Cortex of kidney (tissue), 1 donor: ENCODE measurements around the gene TSHZ2.
"Not testable (repeated sequence)": the region's sequence is repeated elsewhere in the genome, so short reads cannot be mapped to it uniquely, and the experiment has no call there.

ENCODE experiments used
- DNase-seq: peaks from one replicate; lab custom pipeline; 2025; lab: John Stamatoyannopoulos, UW

TSHZ2 gene

DNA sequence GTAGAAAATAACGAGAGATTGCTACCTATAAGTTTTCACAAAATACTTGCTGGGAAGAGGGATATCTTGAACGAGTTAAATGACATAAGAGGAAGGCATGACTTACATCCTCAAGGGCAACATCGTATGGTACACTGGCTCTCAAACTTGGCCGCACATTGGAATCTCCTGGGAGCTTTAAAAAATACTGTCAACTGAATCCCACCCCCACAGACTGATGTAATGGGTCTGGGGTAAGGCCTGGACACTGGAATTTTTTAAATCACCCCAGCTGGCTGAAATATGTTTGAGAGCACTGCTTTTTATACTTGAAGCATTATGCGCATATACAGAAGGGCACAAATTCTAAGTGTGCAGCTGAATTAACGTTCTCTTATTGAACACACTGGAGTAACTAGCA, 8.0 kb upstream of the TSHZ2 start:
- DNase-seq: no peak

DNA sequence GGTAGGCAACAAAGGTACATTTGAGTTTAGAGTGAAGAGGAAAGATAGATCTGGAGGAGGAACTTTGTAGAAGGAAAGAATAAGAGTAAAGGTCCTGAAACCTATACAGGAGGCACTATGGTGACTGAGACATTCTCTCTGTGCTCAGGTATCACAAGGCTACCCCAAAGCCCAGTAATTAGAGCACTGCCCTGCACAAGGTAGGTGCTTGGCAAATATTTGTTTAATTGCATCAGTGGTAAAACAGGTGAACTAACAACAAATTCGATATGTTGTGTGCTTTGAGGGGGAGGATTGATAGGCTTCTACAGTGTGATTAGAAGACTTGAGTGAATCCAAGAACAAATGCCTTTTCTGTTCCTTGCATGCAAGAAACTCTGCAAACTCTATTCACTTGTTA, 6.8 kb upstream of the TSHZ2 start:
- no peak for DNase-seq

DNA sequence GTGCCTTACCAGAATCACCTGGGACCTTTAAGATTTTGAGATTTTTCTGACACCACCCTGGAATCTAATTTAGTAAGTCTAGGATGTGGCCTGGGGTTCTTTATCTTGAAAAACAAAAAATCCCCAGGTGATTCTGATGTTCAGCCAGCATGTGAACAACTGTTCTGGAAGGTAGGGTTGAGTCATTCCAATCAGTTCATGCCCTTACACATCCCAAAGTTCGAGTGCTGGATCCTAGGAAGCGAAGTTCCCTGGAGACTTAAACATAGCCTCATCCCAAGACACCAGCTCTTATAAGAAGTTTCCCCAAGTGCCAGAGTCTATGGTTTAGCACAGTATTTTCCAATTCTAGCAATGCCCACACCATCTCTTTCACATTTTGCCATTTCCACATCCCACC, 6.3 kb upstream of the TSHZ2 start:
- DNase-seq: no peak

DNA sequence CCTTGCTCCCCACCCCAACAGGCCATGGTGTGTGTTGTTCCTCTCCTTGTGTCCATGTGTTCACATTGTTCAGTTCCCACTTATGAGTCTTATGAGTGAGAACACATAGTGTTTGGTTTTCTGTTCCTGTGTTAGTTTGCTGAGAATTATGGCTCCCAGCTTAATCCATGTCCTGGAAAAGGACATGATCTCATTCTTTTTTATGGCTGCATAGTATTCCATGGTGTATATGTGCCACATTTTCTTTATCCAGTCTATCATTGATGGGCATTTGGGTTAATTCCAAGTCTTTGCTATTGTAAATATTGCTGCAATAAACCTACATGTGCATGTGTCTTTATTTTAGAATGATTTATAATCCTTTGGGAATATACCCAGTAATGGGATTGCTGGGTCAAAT, 5.6 kb upstream of the TSHZ2 start:
- DNase-seq: not testable (repeated sequence)

DNA sequence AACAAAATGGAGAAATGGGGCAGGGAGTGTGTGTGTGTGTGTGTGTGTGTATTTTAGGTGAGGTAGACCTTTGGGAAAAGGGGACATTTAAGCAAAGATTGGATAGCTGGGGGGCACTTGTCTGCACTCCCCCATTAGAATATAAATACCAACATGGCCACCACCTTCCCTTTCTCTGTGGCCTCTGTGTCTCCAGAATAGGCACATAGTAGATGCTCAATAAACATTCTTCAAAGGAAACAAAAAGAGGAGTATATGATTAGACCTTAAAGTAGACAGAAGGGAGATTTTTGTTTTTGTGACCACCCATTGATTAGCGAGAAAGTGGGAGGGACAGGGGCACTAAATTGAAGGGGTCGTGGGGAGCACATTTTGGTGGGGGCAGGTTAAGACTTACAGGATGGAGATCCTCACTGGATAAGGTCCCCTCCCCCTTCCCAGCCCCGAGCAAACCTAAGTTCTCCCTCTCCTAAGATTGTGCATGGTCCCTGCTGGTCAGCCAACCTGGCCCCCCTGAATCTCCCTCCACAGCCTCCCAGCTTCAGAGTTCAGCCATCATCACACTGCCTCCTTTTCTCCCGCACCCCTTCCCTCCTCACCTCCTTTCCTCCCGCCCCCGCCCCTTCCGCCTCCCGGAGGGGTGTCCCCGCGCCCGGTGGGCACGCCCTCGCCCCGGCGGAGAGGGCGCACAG, 514 bp upstream of the TSHZ2 start:
- DNase-seq: no peak

DNA sequence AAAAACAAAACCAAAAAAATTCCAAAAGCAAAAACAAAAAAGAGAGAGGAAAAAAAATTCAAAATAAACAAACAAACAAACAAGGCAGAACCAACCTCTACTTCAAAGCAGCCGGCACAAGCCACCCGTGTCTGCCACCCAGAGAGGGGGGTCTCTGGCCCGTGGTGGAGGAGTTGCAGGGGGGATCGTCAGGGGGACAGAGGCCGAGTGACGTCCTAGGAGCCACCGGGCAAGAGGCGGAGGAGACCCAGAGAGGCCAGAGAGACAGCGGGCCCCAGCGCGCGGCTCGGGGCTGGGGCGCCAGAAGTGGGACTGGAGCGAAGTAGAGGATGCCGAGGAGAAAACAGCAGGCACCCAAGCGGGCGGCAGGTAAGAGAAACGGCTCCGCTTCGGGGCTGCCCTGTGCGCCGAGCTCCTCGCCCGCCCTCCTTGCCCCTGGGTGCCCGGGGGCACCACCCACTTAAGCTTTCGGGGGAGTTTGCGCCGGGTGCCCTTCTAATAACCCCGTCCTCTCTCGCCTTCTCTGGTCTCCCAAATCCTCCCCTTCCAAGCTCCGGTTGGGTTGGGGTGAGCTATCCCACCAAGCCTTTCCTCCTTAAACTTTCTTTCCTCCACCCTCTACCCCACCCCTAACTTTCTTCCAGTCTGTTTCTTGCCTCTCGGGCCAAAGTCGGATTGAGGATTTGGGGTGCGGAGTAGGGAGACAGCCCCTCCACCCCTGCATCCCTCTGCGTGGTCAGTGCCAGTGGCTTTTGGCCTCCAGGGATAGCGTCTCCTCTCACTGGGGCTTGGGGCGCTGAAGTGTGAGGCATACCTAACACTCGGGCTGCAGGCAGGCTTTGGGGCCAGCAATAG, 1.0 kb downstream of the TSHZ2 start:
- DNase-seq: no peak

DNA sequence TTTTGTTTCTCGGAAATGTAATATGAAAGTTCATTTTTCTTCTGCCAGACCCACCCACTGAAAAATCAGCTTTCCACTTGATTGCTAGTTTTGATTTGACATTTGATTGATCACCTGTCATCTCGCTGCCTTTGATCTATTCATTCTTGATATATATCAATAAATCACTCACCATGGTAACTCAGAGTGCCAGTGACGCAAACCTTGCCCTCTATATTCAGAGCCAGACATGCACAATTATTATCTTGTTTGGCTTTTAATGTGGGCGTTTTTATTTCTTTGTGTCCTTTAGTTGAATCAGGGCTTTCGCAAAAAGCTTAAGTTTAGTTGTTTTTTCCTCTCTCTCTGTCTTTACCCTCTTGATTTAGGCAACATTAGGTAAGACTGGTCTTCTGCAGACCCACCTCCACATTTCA, 2.0 kb downstream of the TSHZ2 start:
- DNase-seq: no peak

DNA sequence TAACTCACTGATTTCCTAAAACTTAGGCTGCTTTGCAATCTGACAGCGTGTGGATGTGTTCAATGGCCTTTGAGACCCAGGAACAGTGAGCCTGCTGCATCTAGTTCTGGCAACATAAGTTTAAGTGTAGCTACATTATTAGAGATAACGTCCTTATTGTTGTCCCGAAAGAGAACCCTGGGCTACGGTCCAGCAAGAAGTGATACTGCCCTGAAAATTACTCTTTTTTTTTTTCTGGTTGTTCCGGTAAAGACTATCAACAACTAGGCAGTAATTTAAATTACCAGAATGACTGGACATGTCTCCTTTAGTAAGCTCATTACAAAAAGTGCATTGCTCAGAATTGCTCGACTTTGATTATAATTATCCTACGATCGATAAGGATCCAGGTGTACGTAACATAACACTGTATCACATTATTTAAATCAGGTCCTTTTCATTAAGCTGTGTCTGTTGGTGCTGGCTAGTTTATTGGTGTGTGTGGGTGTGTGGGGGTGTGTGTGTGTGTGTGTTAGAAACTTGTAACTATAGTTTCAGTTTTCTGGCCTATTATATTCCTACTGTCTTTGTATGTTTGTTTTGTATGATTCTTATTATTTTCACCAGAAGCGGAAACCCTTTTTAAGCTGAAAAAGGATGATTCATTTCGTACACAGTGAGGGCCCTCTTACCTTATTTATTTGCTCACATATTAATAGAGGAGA, 3.0 kb downstream of the TSHZ2 start:
- no peak for DNase-seq

DNA sequence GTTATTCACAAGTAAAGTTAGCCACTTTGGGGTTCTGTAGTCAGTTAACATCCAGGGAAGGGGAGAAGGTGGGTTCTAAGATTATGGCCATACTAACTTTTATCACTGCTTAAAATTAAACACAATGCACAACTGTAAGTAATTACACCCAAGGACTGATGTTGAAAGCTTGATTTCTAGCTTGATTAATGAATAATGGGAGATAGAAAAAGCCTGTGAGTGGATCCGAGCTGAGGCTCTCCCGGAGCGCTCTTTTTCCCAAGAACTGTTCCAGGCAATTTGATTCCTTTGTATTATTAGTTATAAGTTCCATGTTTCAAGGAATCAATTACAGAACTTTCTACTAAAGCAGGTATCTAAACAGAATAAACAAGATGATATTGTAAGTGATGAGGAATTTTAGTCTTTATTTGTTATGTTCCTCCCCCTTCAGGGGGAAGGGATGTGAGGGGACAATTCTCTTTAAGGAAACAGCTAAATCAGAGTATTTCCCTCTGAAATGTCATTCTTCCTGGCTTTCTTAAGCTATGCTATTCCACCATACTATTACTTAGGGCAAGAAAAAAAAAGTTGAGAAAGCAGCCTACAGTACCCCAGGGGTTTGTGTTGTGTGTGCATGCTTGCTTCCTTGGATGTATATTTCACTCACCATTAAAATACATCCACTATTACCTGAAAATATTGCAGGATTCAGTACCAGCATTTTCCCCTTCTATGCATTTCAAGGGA, 3.8 kb downstream of the TSHZ2 start:
- DNase-seq: no peak

DNA sequence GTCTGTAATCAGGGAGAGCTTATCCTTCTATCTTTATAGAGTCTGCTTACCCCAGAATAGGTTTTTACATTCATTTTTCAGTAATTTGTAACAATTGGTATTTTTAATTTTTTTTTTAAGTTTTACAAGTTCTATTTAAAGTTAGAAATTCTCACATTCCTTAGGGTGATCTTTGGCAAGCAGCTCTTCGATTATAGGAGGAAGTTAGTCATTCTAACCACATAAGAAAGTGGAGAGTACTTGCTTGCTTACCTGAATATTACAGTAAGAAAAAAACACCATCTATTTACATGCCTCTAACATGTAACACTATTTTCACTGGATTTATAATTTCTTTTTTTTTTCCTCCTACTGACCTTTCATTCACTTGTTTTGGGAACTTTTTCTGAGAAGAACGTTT, 6.7 kb downstream of the TSHZ2 start:
- no peak for DNase-seq

DNA sequence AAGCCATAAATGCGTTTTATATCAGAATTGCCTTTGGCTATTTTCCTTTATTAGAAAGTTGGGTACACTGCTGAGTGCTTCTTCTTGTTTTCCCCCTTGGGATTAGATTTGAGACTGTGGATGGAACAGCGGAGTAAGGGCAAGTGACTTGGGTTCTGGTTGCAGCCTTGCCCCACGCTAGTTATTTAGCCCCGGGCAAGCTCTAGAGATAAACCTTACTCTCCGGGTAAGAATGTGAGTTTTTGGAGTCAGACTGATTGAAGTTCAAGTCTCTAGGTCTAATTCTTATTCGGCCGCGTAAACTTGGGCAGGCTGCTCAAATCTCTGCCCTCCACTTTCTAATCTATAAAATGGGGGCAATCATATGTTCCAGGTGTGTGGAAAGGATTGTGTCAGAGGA, 8.9 kb downstream of the TSHZ2 start:
- DNase-seq: no peak

DNA sequence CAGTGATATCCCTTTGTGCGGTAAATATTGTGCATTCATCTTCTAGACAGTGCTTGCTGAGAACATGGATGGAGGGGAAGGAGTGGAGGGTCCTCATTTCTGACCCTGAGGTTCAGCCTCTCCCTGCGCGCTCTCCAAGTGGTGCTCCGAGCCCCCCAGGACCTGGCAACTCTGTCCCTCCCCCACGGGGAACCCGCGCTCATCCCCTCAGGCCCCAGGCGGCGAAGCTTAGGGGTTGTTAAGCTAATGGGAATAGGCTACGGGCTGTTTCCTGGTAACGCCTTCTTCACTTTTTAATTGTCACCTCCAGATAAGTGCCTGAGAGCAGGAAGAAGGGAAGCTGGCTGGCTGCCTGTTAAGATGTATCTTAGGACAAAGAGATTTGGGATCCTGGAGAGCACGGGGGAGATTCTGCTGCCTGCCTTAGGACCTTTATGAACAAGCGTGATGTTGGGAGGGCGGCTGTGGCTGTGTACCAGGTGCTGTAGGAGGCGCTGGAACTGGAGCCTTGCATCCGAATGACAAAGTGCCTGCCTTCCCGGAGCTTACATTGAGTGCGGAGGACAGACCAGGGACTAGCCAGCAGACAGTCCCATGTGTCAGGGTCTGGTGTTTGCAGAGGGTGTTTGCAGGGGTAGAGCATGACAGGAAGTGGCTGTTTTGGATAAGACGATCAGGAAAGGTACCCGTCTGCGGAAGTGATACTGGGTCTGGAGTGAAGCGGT, 11.7 kb downstream of the TSHZ2 start:
- no peak for DNase-seq

DNA sequence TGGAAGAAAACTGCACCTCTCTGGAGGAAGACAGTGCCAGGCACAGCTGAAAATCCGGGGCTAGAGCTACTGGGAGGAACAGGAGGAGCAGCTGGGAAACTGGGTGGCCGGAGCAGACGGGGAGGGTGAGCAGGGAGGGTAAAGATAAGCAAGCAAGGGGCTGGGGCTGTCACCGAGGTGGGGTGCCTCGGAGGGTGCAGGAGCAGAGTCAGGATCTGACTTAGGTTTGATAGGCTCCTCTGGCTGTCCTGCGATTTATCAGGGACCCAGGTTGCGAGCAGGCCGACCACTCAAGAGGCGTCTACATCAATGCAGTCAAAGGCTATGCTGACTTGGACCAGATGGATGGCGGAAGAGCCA, 12.3 kb downstream of the TSHZ2 start:
- DNase-seq: no peak

DNA sequence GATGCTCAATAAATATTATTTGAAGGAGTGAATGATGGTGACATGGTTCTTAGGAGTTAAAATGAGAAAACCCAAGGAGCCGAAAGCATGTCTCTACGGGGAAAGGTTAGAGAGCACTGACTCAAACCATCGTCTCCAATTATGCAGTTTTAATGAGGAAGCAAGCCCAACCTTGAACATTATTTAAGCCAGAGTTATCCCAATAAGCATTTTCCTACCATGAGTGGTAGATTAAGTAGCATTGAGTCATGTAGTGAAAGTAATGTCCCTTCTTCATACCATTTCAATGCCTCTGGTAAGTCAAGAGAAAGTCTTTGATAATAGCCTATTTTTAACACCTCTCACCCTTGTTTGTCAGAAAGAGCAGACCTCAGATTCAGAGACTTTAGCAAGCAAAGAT, 13.5 kb downstream of the TSHZ2 start:
- DNase-seq: no peak

DNA sequence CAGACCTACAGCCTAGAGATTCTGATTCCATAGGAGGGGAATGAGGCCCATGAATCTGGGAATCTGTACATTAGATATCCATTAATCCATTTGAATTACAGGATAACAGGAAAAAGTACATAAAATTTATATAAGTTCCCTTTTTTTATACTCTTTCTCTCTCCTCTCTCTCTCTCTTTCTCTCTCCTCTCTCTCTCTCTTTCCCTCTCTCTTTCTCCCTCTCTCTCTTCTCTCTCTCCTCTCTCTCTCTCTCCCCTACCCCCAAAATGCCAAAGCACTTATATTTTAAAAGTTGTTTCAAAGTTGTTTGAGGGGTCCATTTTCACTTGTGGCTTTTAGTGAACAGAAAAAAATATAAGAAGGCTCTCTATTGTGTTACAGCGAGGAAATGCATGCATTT, 15.1 kb downstream of the TSHZ2 start:
- DNase-seq: no peak

DNA sequence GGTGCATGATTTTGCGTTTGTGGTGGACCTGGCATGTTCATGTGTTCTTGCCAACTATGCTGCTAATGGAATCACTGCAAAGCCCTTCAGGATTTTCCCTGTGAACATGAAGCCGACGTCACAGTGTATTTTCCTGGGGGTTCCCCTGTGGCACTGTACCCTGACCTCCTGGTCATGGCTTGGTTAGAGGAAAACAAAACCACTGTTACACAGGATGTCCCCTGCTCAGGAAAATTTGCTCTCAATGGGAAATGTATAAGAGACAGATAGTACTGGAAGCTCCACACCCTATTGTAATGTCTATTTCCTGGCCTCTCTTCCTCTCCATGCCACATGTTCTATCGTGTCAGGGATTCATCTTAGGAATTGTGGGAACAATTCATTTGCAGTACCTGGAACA, 19.7 kb downstream of the TSHZ2 start:
- no peak for DNase-seq

DNA sequence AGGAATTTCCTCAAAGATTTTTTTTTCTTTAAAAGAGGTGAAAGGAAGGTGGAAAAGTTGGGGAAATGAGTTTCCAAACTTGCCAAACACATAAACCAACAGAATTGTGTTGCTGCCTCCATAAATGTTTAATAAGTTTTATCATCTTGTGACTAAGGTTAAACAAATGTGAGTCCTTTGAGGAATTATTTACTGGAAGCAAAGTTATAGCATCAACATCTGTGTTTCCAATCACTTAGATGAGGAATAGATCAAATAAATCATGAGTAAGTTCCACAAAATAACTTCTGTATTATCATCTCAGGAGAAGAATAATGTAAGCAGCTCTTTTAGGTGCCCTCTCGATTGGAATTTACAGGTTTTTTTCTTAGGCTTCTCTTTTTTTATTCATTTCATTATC, 20.5 kb downstream of the TSHZ2 start:
- DNase-seq: no peak

DNA sequence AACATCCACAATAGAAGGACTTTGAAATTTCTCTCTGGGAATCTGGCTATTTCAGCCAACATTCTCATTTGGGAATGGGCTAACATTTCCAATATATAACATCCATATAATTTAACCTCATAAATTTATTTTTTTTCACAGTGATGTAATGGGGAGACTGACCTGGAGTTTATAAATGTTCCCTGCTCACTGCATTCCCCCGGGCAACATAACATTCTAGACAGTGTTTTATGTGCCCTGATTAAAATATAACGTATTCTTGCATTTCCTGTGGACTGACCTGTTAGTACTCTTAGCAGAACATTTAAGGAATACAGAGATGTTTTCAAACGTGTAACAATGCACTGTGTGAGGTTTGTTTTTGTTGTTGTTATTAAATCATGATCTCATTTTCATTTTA, 20.9 kb downstream of the TSHZ2 start:
- no peak for DNase-seq

DNA sequence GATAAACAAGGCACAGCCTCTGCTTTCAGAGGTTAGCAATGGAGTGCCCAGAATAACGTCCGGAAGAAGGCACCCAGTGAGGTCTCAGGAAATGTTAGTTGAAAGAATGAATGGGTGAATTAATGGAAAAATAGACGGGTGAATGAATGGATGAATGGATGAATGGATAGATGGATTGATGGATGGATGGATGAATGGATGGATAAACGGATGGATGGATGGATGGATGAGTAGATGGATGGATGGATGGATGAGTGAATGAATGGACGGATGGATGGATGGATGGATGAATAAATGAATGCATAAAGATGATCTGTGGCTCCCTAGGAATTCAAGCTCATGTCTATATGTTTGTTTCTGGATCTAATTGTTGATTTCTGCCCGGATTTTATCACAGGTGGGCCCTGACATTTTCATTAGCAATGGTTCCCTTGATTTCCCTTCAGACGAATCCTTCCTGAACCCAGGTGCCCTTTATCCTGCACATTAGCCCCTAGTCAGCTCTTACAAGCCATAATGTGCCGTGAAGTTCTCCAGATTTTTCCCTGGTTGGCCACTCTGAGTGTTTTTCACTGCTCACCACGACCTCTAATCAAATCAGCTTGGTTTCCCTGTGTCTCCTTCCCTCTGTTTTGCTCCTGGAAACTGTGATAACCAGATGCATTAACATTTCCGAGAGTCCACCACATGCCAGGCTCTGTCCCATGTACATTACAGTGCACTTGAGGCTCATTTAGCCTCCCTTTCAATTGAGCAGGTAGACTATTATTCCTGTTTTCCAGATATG, 22.2 kb downstream of the TSHZ2 start:
- DNase-seq: no peak

DNA sequence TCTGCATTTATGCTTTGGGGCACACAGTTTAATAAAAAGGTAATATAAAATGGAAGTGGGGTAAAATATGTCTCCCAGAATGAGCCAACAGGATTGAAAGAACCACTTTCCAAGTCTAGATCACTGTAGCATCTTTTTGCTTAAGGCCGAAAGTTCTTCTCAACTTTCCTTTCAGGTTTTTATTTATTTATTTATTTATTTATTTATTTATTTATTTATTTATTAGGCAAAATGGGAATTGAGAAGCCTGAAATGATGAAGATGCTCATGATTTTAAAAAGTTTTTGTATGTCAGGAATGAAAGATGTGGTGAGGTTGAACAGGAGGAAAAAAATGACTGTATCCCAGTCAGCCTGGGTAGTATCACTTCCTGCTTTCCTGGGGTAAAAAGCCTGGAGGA, 24.0 kb downstream of the TSHZ2 start:
- no peak for DNase-seq

DNA sequence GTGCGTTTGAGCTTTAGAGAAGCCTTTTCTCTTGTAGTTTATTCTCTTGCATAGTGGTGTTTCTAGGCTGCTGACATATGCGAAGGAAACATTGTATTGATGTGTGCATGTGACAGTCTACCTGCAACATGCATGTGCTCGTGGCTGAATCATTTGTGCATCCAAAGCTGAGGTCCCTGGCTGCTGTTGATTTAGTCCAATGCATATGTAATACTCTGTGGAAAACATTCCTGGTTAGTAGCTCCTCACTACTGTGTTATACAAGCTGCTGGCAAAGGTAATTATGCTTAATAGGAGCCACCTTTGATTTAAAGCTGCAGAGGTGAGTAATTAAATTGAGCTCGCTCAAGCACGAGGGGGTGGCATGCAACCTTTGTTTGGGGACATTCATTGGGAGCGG, 24.5 kb downstream of the TSHZ2 start:
- no peak for DNase-seq
